ENCODE results near the gene FAM53B. TPM values are rescaled to one million over a fixed set of nuclear protein-coding genes. Genes with fewer than 3 reads are reported as not detected.

Gene FAM53B
- total RNA-seq, 1 donor: 13.4 TPM

DNA sequence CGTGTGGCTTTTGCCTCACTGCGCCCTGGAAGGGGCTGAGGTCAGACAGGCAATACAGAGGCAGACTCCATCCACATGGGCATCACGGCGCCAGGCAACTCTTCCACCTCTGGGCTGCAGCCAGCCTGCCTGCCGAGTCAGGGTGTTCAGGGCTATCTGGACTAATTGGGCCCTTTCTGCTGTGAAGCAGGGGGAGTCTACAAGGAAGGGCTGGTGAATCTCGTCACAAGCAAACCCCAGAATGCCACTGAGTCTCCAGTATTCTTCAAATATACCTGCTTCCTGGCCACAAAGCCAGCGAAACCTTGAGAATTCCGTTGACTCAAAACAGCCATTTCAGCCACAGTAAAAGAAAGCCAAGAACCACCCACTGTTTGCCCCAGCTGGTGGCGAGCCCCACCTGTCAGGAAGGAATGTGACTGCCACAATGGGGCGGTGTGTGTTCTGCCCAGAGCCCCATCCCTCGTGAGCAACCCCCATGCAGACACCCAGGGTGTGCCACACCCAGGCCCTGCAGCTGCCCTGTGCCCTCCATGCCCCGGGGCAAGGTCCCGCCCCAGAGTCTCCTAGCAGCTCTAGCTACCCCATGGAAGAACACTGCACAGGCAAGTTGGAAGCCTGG is 117.3 kb downstream of the FAM53B start:
- DNase-seq (ENCODE audit: low read depth): no peak
- TF ChIP-seq, protein P1, sequence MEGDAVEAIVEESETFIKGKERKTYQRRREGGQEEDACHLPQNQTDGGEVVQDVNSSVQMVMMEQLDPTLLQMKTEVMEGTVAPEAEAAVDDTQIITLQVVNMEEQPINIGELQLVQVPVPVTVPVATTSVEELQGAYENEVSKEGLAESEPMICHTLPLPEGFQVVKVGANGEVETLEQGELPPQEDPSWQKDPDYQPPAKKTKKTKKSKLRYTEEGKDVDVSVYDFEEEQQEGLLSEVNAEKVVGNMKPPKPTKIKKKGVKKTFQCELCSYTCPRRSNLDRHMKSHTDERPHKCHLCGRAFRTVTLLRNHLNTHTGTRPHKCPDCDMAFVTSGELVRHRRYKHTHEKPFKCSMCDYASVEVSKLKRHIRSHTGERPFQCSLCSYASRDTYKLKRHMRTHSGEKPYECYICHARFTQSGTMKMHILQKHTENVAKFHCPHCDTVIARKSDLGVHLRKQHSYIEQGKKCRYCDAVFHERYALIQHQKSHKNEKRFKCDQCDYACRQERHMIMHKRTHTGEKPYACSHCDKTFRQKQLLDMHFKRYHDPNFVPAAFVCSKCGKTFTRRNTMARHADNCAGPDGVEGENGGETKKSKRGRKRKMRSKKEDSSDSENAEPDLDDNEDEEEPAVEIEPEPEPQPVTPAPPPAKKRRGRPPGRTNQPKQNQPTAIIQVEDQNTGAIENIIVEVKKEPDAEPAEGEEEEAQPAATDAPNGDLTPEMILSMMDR (IDR thresholded peaks at IDR 0.05; ENCODE audit: insufficient read depth, low read depth, low read length): no peak
- no peak overlapping the region for H3K4me3 ChIP-seq (ENCODE audit: low read depth, low read length)

DNA sequence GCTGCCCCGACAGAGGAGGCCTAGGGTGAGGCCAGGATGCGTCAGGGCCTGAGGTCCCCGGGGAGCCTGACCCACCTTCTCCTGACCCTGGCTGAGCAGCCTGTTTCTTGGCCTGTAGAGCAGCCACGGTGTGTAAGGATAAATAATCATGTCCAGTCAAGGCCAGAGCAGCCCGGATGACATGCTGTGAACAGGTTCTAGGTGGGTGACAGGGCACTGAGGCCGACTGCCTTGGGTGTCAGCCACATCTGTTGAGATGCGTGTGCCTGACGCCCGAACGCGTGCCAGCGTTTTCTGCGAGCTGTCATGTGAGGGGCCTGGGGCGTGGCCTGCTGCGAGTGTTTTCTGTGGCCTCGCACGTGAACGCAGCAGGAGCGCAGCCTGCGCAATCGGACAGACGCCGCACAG is 118.3 kb downstream of the FAM53B start:
- H3K4me3 ChIP-seq (ENCODE audit: low read depth, low read length): no peak overlapping the region
- DNase-seq (ENCODE audit: low read depth): no peak
- TF ChIP-seq, protein P1 (IDR thresholded peaks at IDR 0.05; ENCODE audit: insufficient read depth, low read depth, low read length): no peak

GRCh38 chr10:124624895-124625294 is 119.3 kb downstream of the FAM53B start:
- TF ChIP-seq, protein P1 (IDR thresholded peaks at IDR 0.05; ENCODE audit: insufficient read depth, low read depth, low read length): no peak
- no peak overlapping the region for H3K4me3 ChIP-seq (ENCODE audit: low read depth, low read length)
- DNase-seq (ENCODE audit: low read depth): no peak

DNA sequence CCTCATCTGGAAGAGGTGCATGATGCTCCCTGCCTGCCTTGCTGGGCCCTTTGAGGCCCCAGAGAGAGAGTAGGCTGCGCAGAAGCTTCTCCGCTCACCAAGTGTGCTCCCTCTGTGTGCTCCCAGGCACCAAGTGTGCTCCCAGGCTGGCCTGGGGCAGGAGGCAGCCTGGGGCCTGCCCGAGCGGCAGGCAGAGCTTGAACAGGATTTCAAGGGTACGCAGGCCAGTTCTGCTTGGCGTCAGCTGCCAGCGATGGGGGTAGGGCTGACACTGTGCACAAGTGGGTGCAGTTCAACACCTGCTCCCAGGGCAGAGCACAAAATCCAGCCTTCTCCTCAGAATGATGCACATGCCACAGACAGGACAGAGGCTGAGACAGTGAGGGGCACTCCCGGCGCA is 119.7 kb downstream of the FAM53B start:
- TF ChIP-seq, protein P1 (IDR thresholded peaks at IDR 0.05; ENCODE audit: insufficient read depth, low read depth, low read length): no peak
- no peak overlapping the region for H3K4me3 ChIP-seq (ENCODE audit: low read depth, low read length)
- DNase-seq (ENCODE audit: low read depth): no peak

DNA sequence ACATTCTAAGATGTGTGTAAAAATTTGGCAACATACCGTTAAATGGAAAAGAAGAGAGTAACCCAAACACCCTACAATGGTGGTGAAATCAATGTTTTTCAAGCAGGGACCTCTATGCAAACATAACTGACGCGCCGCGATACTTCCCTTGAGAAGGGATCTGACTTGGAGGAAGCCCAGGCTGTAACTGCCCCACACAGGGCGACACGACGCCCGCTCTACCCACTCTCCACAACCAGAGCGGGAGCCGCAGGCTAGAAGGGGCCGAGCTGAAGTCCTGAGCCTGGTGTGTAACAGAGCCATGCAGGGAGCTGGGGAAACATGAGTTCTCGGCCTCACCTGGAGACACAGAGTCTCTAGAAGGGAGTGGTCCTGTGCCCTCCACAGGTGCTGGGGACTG is 120.2 kb downstream of the FAM53B start:
- no peak for DNase-seq (ENCODE audit: low read depth)
- H3K4me3 ChIP-seq (ENCODE audit: low read depth, low read length): no peak overlapping the region
- TF ChIP-seq, protein P1 (IDR thresholded peaks at IDR 0.05; ENCODE audit: insufficient read depth, low read depth, low read length): no peak

- DNase-seq (ENCODE audit: low read depth): no peak
- TF ChIP-seq, protein P1 (IDR thresholded peaks at IDR 0.05; ENCODE audit: insufficient read depth, low read depth, low read length): no peak
- no peak overlapping the region for H3K4me3 ChIP-seq (ENCODE audit: low read depth, low read length)
Observed at GRCh38 chr10:124622866-124623536, 121.2 kb downstream of the FAM53B start.
